RPMI7951 (cell line): ENCODE data around the gene AGPAT4. TPM values are rescaled to one million over a fixed set of nuclear protein-coding genes. Genes with fewer than 3 reads are reported as not detected.

Experiments used
- DNase-seq: peaks from one replicate; pipeline ENCODE4 v3.0.0-alpha.2; 2012; ENCODE audit warnings: low read depth
- total RNA-seq: library from RNA; depleted of rRNA; stranded (reverse); fragments of >200 nt; shearing (Covaris generic); gene quantifications from 2 replicates; pipeline ENCODE4 v1.2.3, GENCODE V29; 2014

The AGPAT4 gene
- total RNA-seq, 1 experiment from 2014 or later, result 16.2 TPM

DNA sequence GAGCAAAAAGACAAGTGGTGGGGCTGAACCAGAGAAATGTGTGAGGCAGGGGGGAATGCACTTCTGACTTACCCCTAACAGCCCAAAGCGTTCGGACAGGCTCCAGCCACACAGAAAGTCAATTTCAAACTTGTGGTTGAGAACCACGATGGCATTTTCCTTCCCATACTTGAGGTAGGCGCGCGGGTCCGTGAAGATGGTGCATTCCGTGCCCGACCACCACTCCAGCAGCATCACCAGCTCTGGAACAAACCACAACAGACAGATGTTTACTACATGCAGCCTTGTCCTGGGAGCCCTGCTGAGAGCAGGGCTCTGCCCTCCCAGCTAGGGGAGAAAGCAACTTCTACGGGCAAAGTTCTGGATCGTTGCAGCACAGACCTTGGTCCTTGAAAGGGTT lies 107.7 kb downstream of the AGPAT4 start:
- DNase-seq, result no peak

DNA sequence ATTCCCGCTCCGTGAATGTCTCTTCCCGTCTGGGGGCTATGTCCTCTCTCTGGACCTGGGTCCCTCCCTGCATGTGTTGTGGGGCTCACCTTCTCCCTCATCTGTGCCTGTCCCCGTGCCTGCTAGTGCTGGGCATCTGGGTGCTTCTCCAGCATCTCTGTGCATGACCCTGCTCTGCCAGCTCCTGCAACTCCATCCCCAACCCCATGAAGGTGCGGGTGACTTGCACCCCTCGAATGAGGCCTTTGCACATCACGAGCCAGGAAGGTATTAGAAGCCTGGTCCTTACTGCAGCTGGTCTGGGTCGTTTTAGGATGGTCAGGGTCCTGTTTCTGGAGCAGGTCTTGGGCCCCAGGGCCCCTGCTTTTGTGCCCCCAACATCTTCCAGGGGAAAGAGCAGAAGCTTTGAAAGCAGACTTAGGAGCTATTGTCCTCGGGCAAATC lies 109.7 kb downstream of the AGPAT4 start:
- DNase-seq, result no peak

GRCh38 chr6:161163466-161164181 lies 110.2 kb downstream of the AGPAT4 start:
- no peak for DNase-seq

- DNase-seq, result no peak
Measured at GRCh38 chr6:161162722-161163121, 111.1 kb downstream of the AGPAT4 start.

GRCh38 chr6:161161889-161162624 lies 111.8 kb downstream of the AGPAT4 start:
- peak; percentile 60 for DNase-seq

DNA sequence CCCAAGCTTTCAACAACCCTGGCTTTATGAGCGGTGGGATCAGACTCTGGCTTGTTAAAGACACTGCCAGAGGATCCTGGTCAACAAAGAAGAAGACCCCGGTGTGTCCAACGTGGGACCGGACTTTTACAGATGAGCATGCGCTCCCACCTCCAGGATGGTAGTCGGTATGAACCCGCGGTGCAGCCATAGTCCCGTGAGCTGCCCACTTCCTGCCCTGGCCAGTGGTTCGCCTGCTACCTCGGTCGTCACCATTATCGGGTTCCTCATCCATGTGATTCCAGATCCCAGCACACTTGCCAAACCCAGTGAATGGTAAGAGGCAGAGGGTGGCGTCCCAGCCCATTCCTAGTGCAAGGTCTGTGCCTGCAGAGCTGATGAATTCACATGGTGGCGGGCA lies 112.7 kb downstream of the AGPAT4 start:
- DNase-seq, result no peak

DNA sequence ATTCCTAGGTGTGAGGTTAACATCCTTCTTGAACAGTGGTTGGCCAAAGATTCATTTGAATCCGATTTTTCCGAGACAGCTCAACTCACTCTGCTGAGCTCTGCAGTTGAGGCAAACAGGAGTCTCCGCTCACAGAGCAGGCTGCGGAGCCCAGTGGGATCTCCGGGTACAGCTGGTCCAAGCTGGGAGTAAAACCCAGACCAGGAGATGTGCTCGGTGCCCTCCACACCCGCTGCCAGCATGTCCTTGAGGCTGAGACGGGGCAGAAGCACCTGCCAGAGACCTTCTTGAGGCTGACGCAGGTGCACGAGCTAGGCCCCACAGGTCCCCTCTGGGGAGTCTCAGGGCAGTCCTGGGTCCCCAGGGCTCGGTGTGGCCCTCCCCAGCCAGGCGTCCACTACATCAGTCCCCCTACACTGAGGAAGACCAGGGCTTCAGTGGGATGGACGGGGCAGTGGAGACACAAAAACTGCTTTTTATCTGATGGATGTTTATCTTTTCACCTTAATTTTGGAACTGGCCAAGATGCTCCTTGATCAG lies 119.0 kb downstream of the AGPAT4 start:
- no peak for DNase-seq

- DNase-seq, result no peak
Measured at GRCh38 chr6:161153725-161154124, 120.1 kb downstream of the AGPAT4 start.

DNA sequence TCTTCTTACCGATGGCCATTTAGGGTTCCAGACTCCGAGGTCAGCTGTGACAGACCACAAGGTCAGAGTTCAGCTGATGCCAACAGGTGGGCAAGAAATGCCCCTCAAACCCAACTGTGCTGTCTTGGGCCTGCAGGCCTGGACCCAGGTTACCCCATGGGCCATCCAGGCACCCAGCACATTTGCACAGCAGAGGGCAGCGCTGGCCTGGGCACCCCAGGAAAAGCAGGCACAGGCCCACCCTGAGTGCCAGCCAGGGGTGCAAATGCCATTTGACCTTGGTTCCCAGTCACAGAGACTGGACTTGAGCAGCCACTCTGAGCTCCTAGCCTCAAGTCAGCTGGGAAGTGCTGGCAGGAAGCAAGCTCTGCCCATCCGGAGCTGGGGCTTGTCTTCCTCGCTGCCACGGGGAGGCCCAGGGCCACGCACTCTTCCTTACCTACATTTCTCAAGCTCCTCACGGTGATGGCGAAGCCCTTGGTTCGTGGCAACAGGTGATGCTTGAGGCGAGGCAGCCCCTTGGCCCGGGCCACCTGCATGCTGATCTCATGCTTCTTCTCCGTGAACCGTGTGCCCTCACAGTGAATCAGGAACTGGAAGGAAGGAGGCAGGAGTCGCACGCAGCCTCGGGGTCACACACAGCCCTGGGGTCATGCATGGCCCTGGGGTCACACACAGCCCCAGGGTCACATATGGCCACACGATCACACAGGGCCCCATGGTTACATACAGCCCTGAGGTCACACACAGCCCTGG lies 120.8 kb downstream of the AGPAT4 start:
- no peak for DNase-seq

GRCh38 chr6:161152527-161152862 lies 121.4 kb downstream of the AGPAT4 start:
- DNase-seq, result no peak

DNA sequence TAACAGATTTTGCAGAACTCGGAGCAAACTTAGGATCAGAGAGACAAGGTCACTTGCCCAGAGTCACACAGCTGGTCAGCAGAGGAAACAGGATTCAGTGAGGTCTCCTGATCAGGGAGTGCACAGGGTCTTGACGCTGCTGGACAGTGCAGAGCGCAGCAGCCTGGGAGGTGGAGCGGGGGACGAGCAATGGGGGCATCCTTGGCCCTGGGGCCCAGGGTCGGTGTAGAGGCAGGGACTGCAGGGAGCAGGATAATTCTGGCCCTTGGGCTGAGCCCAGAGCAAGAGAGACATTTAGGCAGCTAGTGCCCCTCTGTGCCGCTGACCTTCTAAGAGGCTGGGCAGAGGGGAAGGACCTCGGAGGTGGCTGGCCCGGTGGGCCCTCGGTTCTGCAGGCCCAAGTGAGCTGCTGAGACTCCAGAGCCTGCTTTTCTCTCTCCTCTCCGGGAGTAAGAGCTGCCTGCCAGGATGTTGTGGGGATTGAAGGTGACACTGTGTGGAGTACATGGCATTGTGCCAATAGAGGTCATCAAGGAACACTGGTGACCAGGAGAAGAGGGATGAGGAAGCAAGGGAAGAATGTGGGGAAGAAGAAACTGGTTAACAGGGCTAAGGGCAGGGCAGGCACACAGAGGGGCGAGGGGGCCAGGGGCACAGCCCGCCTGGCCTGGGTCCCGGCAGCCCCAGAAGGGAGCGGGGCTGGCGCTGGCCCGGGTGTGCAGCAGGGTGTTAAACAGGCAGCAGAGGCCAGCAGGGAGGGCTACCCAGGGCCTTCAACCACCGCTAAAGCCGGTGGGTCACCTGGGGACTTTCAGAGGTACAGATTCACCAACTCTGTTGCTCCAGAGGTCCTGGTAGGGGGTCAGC lies 122.0 kb downstream of the AGPAT4 start:
- no peak for DNase-seq

DNA sequence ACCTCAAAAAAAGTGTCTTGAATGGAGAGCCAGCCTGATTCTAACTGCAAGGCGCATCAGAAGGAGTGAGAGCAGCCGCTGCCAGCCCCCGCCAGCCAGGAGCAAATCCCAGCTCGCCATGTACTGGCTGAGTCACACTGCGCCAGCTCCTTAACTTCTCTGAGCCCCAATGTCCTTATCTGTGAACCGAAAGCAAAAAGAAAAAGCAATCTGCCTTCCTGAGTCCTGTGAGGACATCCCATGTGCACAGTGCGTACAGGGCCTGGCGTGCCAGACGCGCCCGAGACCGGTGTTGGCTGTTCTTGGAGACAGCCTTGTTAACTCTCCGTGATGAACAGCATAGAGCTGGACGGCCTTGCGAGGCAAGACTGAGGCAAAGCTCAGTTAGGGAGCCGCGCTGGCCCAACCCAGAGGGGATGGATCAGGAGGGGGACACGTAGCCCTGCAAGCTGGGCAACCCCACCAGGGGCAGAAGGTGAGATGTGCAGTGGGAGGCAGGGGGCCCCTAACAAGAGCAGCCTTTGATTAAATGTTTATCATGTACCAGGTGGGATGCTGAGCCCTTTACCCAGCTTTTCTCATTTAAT lies 122.7 kb downstream of the AGPAT4 start:
- peak; percentile 59 for DNase-seq

DNA sequence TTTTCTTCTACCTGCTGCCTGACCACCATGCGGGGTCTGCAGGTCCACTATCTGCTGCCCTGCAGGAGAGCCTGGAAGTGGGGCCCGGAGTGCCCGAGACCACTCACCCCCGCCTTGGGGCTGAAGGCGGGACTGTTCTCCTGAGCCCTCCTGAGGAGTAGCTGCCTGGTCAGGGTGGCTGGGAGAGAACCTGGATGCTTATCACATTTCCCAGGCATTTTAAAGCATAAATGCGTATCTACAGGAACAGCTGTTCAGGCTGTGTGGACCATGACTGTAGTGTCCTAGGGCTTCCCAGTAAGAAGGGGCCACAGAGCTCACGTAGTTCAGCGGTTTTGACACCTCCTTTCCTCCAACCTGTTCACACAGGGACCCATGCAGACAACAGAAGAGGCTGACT lies 123.3 kb downstream of the AGPAT4 start:
- DNase-seq, result no peak

DNA sequence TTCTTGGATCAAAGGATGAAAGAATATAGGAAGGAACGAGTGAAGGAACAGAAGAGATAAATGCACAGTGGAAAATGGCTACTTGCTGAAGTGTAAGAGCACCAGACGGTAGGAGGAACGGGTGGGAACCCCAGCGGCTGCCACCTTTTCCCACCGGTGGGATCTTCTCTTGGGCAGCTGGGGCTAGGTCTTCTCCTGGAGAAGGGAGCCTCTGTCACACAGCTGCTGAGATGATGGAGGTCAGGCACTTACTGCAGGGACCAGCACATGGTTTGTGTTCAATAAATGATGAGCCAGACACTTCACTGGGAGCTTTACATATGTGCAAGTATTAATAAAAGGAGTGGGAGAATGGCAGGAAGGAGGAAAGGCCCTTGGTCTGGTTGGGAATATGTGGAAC lies 123.7 kb downstream of the AGPAT4 start:
- DNase-seq, result no peak

DNA sequence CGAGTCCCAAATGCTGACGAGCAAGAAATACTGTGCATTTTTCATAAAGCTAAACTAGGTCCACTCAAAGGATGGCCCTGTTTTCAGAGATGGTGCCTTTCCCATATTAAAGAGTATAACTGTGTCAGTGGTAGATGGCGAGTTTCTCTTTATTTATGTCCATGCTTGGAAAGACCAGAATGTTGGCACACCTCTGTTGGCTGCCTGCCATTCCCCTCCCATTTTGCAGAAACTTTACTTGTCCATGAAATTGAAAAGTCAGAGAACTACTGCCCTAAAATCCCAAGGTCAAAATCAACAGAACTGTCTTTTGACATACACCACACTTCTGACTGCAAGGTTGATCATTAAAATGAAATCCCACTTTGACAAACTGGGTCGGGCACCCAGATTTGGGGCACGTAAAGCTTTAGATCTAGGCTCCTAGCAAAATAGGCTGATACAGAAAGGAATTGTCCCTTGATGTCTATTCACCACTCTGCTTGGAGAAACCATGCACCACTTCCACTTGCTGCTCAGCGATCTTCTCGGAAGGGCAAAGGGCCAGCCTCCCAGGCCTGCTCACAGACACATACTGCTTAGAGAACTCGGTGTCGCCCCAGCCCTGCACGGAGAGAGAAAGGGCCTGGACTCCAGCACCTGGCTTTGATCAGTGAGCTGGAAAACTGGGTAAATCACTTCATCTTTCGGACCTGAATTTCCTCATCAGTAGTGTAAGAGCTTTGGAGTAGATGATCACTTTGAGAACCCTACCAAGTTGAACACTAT lies 130.0 kb downstream of the AGPAT4 start:
- no peak for DNase-seq

DNA sequence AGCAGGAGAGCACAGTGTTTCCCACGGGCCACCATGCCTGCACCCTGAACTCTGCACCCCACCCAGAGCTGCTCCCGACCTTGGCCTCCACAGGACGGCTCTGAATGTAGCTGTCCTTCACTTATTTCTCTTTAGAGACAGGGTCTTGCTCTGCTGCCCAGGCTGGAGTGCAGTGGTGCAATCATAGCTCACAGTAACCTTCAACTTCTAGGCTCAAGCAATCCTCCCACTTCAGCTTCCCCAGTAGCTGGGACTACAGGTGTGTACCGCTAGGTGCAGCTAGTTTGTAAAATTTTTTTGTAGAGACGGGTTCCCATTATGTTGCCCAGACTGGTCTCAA lies 130.9 kb downstream of the AGPAT4 start:
- no peak for DNase-seq

GRCh38 chr6:161141173-161141572 lies 132.7 kb downstream of the AGPAT4 start:
- DNase-seq, result no peak

DNA sequence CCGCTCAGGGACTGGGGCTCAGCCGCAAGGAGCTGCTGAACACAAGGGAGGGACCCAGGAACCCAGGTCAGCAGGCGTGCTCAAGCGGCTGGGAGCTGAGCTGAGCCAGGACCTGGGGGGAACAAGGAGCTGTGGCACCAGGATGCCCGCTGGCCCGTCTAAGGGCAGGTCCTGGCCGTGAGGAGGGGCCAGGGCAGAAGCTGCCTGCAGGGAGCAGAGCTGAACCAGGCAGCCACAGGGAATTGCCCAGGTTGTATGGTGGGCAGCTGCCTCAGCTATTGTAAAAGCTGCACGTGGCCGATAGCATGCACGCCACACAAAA lies 133.3 kb downstream of the AGPAT4 start:
- DNase-seq, result no peak

GRCh38 chr6:161139766-161140553 lies 133.9 kb downstream of the AGPAT4 start:
- no peak for DNase-seq

DNA sequence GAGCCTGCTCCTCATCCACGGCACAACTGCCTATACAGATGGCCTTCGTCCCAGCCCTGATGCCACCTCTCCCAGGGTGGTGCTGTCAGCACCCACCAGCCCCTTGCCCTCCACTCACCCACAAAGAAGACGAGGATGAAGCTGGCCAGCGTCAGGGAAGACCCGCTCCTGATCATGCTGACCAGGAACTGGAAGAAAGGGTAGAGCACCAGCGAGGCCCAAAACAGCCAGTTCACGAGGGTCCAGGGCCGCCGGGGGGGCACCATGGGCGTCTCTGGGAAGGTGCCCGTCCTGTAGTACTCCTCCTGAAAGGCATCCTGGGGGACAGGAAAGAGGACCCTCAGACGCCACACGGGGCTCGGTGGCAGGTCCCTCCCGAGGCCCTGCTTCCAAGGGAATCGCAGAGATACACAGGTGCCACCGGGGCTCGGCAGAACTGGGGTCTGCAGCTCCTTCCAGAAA lies 134.5 kb downstream of the AGPAT4 start:
- no peak for DNase-seq
